H1 (cell line): ENCODE results near the gene ICE1. TPM values are rescaled to one million over a fixed set of nuclear protein-coding genes. Genes with fewer than 3 reads are reported as not detected.

Experiments
- ASH2L ChIP-seq: fragments of 200-600, 300-600 bp; sonication (generic); IDR thresholded peaks from one replicate; pipeline ENCODE4 v1.7.1; 2017; ENCODE audit warnings: low read length
- HDAC2 ChIP-seq, 2 experiments: fragments of 300-600 bp in 1 of 2; sonication (generic) in 1 of 2; IDR thresholded peaks; 2 replicates each; pipeline ENCODE4 v1.6.1; 2011 to 2012; ENCODE audit warnings: low read depth in 2 of 2, low read length in 2 of 2, mild to moderate bottlenecking in 2 of 2, moderate library complexity in 2 of 2, borderline replicate concordance in 1 of 2, inconsistent platforms in 1 of 2
- KDM5A ChIP-seq: fragments of 200-600 bp; IDR thresholded peaks from 2 replicates; pipeline ENCODE4 v1.7.1; 2012; ENCODE audit warnings: mild to moderate bottlenecking, low read length, inconsistent platforms, mixed read lengths
- RXRA ChIP-seq: IDR thresholded peaks from 2 replicates; pipeline ENCODE4 v1.6.1; 2011; ENCODE audit warnings: low read depth, mild to moderate bottlenecking, low read length, moderate library complexity; ENCODE audit not compliant: insufficient read depth
- SAP30 ChIP-seq: fragments of 300-600 bp; sonication (generic); IDR thresholded peaks from 2 replicates; pipeline ENCODE4 v1.7.1; 2012; ENCODE audit warnings: low read length, moderate library complexity, mild to moderate bottlenecking, inconsistent platforms; ENCODE audit not compliant: insufficient read depth, insufficient replicate concordance
- polyA plus RNA-seq, 7 experiments: library from polyadenylated mRNA; depleted of rRNA in 3 of 7; stranded (reverse) in 5 of 7; unstranded in 2 of 7; fragments of >200 nt in 5 of 7; fragments of 200-250 nt in 2 of 7; gene quantifications; 1 replicate in 5 of 7; 2 replicates in 1 of 7; 4 replicates in 1 of 7; pipeline versions ENCODE4 v1.2.1 to v1.2.3, GENCODE V29; 2011 to 2013; ENCODE audit warnings: missing spikeins in 2 of 7, mixed read lengths in 2 of 7
- total RNA-seq: library from RNA; stranded (reverse); fragmentation: NEBNext Ultra II Directional; extraction: Animal tissue kit (Norgen Biotek cat#: 25700); gene quantifications from 2 replicates; pipeline ENCODE4 v1.2.1, GENCODE V29; 2021
- TF ChIP-seq, protein P1 (sequence below): IDR thresholded peaks from 2 replicates; pipeline ENCODE4 v1.6.1; 2011; ENCODE audit warnings: low read length, improper control_type of control experiment
- TF ChIP-seq, protein P2 (sequence below): IDR thresholded peaks from 2 replicates; pipeline ENCODE4 v1.6.1; 2012; ENCODE audit warnings: inconsistent platforms

Gene ICE1
- total and polyA plus RNA-seq, 2 of the 8 experiments (the other 6 are each of a cell fraction or from before 2014, with no cell fraction given) = 11.8 to 53.9 TPM

DNA sequence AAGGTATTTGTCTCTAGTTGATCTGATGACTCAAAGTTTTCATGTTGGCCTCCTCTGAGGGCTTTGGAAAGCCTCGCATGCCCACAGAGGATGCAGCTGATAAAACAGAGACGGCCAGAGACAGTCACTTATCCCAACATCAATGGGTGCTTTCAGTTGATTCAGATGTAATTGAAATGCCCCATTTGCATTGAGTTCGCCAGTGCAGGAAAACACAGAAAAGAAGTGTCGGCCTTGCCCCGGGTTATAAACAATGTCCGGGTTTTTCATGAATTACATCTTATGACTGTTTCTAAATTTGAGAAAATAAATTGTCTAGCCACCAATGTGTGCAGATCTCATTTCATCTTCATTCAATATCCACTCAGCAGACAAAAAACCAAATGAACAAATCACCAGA lies 42.2 kb upstream of the ICE1 start (continued):
- no peak for TF ChIP-seq HDAC2 (IDR thresholded peaks at IDR 0.05; ENCODE audit: borderline replicate concordance in 1 of 2, low read depth in 2 of 2, low read length in 2 of 2)
- no peak for TF ChIP-seq KDM5A
- no peak for TF ChIP-seq ASH2L
- TF ChIP-seq, protein P1, sequence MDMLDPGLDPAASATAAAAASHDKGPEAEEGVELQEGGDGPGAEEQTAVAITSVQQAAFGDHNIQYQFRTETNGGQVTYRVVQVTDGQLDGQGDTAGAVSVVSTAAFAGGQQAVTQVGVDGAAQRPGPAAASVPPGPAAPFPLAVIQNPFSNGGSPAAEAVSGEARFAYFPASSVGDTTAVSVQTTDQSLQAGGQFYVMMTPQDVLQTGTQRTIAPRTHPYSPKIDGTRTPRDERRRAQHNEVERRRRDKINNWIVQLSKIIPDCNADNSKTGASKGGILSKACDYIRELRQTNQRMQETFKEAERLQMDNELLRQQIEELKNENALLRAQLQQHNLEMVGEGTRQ = no peak
- TF ChIP-seq, protein P2, sequence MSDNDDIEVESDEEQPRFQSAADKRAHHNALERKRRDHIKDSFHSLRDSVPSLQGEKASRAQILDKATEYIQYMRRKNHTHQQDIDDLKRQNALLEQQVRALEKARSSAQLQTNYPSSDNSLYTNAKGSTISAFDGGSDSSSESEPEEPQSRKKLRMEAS = no peak
- TF ChIP-seq SAP30 = no peak
- TF ChIP-seq RXRA = no peak
